Right atrium auricular region (tissue), 2 donors: ENCODE results near the gene MGAT4C. TPM values are rescaled to one million over a fixed set of nuclear protein-coding genes. Genes with fewer than 3 reads are reported as not detected.
"Not testable (repeated sequence)": the region's sequence is repeated elsewhere in the genome, so short reads cannot be mapped to it uniquely, and the experiment has no call there.

Source experiments
- DNase-seq: peaks from one replicate; pipeline ENCODE4 v3.0.0-alpha.2; 2019; ENCODE audit warnings: low spot score
- H3K27ac ChIP-seq, 2 donors: fragments of 200-600 bp; sonication (generic); 1 replicate in 1 of 2; 2 replicates in 1 of 2; pipeline ENCODE4 v1.5.1; 2016 to 2019
- H3K27me3 ChIP-seq, 2 donors: fragments of 200-600 bp; sonication (generic); one replicate each; pipeline versions ENCODE4 v1.5.1 to v1.6.0; 2017 to 2019
- H3K36me3 ChIP-seq: fragments of 200-600 bp; sonication (generic); one replicate; pipeline ENCODE4 v1.5.1; 2016
- H3K4me1 ChIP-seq, 2 donors: fragments of 200-600 bp; sonication (generic); one replicate each; pipeline versions ENCODE4 v1.5.1 to v1.6.0; 2017 to 2019
- H3K4me3 ChIP-seq, 2 donors: fragments of 200-600 bp; sonication (generic); 1 replicate in 1 of 2; 2 replicates in 1 of 2; pipeline ENCODE4 v1.5.1; 2017 to 2019; ENCODE audit warnings: mild to moderate bottlenecking in 1 of 2, moderate library complexity in 1 of 2
- H3K9me3 ChIP-seq, 2 donors: fragments of 200-600 bp; sonication (generic); one replicate each; pipeline ENCODE4 v1.5.1; 2019
- CTCF ChIP-seq, 2 donors: fragments of 200-600 bp; sonication (generic); IDR thresholded peaks; one replicate each; pipeline ENCODE4 v1.5.1; 2019; ENCODE audit warnings: antibody characterized with exemption in 2 of 2
- total RNA-seq, 2 donors: library from RNA; depleted of rRNA; stranded (reverse); fragments of >200 nt; gene quantifications; one replicate each; pipeline ENCODE4 v1.1.0, GENCODE V29; 2016

The MGAT4C gene
- total RNA-seq: 1 to 10 TPM; 2.1 to 3.2 TPM

GRCh38 chr12:86256163-86256562, at the start of gene MGAT4C:
Gene MGAT4C (minus strand): TSS chr12:86256391.
- H3K27me3 ChIP-seq: no peaks in the 10 kb centered on the region
- peak within 1 kb of the TSS; percentile 10 to 23 for H3K4me3 ChIP-seq
- no peaks in the 10 kb centered on the region for H3K36me3 ChIP-seq
- peak within 1 kb of the TSS in 1 of 2 donors; percentile 7 for H3K27ac ChIP-seq
- no peak for DNase-seq
- no peaks in the 10 kb centered on the region for H3K9me3 ChIP-seq
- no peaks in the 10 kb centered on the region for H3K4me1 ChIP-seq
- TF ChIP-seq CTCF (IDR thresholded peaks at IDR 0.05): no peak

GRCh38 chr12:86296396-86296795, 40.2 kb upstream of the MGAT4C start:
- not testable (repeated sequence) for H3K36me3 ChIP-seq, DNase-seq, H3K27me3 ChIP-seq, H3K9me3 ChIP-seq, H3K4me3 ChIP-seq, H3K27ac ChIP-seq, H3K4me1 ChIP-seq

- Histone ChIP-seq H3K4me3 (no peak overlapping the region), H3K27ac (no peak overlapping the region), H3K36me3 (no peaks in the 10 kb centered on the region), H3K9me3 (no peaks in the 10 kb centered on the region), H3K27me3 (no peaks in the 10 kb centered on the region), H3K4me1 (no peaks in the 10 kb centered on the region)
- TF ChIP-seq CTCF (IDR thresholded peaks at IDR 0.05): no peak
- DNase-seq: no peak
Observed at GRCh38 chr12:86293682-86294240, 37.6 kb upstream of the MGAT4C start.

GRCh38 chr12:86292480-86292879, 36.3 kb upstream of the MGAT4C start:
- Histone ChIP-seq H3K4me1 (no peaks in the 10 kb centered on the region), H3K36me3 (no peaks in the 10 kb centered on the region), H3K4me3 (no peak overlapping the region), H3K27me3 (no peaks in the 10 kb centered on the region), H3K9me3 (no peaks in the 10 kb centered on the region), H3K27ac (no peak overlapping the region)
- DNase-seq: no peak
- no peak for TF ChIP-seq CTCF (IDR thresholded peaks at IDR 0.05)

GRCh38 chr12:86290615-86291014, 34.4 kb upstream of the MGAT4C start:
- Histone ChIP-seq H3K9me3 (no peaks in the 10 kb centered on the region), H3K27ac (no peak overlapping the region)
- DNase-seq: no peak

GRCh38 chr12:86286119-86286518, 29.9 kb upstream of the MGAT4C start:
- no peaks in the 10 kb centered on the region for H3K36me3 ChIP-seq
- DNase-seq: no peak
- no peak overlapping the region for H3K4me3 ChIP-seq
- no peaks in the 10 kb centered on the region for H3K27me3 ChIP-seq
- H3K27ac ChIP-seq: no peak overlapping the region
- TF ChIP-seq CTCF (IDR thresholded peaks at IDR 0.05): no peak
- no peaks in the 10 kb centered on the region for H3K4me1 ChIP-seq
- H3K9me3 ChIP-seq: no peaks in the 10 kb centered on the region

More at GRCh38 chr12:86290615-86291014, 34.4 kb upstream of the MGAT4C start:
- no peak overlapping the region for H3K4me3 ChIP-seq
- H3K27me3 ChIP-seq: no peaks in the 10 kb centered on the region
- H3K36me3 ChIP-seq: no peaks in the 10 kb centered on the region
- no peaks in the 10 kb centered on the region for H3K4me1 ChIP-seq
- TF ChIP-seq CTCF (IDR thresholded peaks at IDR 0.05): no peak
